OCI-LY7 (cell line): ENCODE data around the gene CLEC12A.

Source experiments
- CTCF ChIP-seq: fragments of 200-600 bp; sonication (generic); conservative IDR thresholded peaks from 2 replicates; pipeline ENCODE4 v1.5.1; 2014; ENCODE audit warnings: mild to moderate bottlenecking, antibody characterized with exemption, low read length, moderate library complexity, mixed read lengths
- EZH2phosphoT487 ChIP-seq: fragments of 200-600 bp; sonication (generic); IDR thresholded peaks from 2 replicates; pipeline ENCODE4 v1.6.1; 2018; ENCODE audit warnings: low read depth, borderline replicate concordance, mild to moderate bottlenecking, mixed run types, antibody characterized with exemption, low read length, moderate library complexity, mixed read lengths

GRCh38 chr12:9980126-9980525 is 8.9 kb downstream of the CLEC12A start:
- TF ChIP-seq CTCF (no peak), EZH2phosphoT487 (no peak)
